Measurements from ENCODE around the gene DPP6. TPM values are rescaled to one million over a fixed set of nuclear protein-coding genes. Genes with fewer than 3 reads are reported as not detected.

The DPP6 gene
- total and polyA plus RNA-seq, 2 donors (not counting 1 experiment from before 2014, with no cell fraction given) = not detected

DNA sequence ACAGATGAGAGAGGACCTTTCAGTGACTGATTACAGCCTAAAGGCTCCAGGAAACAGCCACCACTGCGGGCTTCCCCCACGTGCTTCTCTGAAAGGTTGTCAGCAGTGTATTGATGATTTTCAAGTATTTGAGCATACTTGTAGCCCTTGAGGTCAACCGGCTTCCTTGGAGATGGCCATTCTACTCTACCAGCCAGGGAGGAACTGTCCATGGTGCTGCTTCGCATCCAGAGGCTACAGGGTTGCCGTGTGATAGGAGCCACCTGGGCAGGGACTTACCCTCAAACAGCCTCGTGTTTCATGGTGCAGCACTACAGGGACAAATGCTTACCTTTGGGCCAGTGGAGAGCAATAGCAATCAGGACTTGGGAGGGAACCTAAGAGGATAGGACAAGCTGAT lies 179.5 kb downstream of the DPP6 start:
- H4K20me1 ChIP-seq (ENCODE audit: control insufficient read depth, insufficient read depth, low read length, poor library complexity, severe bottlenecking) = no peaks in the 10 kb centered on the region
- no peak overlapping the region for H3K27ac ChIP-seq (ENCODE audit: low read length in 2 of 2)
- H3K79me2 ChIP-seq (ENCODE audit: control insufficient read depth, insufficient read depth, low read length) = no peaks in the 10 kb centered on the region
- no peak overlapping the region for H3K9ac ChIP-seq (ENCODE audit: low read length)
- no peaks in the 10 kb centered on the region for H3K4me1 ChIP-seq (ENCODE audit: control insufficient read depth in 2 of 2, insufficient read depth in 2 of 2, low read length in 2 of 2)
- Mint-ChIP-seq H3K4me1 (no peaks in the 10 kb centered on the region), H3K27me3 (no peaks in the 10 kb centered on the region), H3K27ac (no peak overlapping the region), H3K4me3 (no peak overlapping the region), H3K9me3 (ENCODE audit: insufficient read depth) (no peaks in the 10 kb centered on the region)
- no peak overlapping the region for H2AFZ ChIP-seq (ENCODE audit: insufficient read depth, low read depth, low read length, poor library complexity, severe bottlenecking)
- TF ChIP-seq, protein P1, sequence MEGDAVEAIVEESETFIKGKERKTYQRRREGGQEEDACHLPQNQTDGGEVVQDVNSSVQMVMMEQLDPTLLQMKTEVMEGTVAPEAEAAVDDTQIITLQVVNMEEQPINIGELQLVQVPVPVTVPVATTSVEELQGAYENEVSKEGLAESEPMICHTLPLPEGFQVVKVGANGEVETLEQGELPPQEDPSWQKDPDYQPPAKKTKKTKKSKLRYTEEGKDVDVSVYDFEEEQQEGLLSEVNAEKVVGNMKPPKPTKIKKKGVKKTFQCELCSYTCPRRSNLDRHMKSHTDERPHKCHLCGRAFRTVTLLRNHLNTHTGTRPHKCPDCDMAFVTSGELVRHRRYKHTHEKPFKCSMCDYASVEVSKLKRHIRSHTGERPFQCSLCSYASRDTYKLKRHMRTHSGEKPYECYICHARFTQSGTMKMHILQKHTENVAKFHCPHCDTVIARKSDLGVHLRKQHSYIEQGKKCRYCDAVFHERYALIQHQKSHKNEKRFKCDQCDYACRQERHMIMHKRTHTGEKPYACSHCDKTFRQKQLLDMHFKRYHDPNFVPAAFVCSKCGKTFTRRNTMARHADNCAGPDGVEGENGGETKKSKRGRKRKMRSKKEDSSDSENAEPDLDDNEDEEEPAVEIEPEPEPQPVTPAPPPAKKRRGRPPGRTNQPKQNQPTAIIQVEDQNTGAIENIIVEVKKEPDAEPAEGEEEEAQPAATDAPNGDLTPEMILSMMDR (IDR thresholded peaks at IDR 0.05) = no peak
- TF ChIP-seq EZH2 (IDR thresholded peaks at IDR 0.05; ENCODE audit: borderline replicate concordance, insufficient read depth, low read depth, low read length, poor library complexity, severe bottlenecking) = no peak
- peaks cover 0 to 11% (median 0%) of the 10 kb centered on the region in 3 donors for H3K9me3 ChIP-seq (ENCODE audit: control extremely low read depth in 1 of 3, control insufficient read depth in 2 of 3, insufficient read depth in 1 of 3, low read length in 2 of 3)
- ATAC-seq (ENCODE audit: low read depth) = no peak
- CTCF ChIA-PET = no interaction called here
- no peaks in the 10 kb centered on the region for H3K27me3 ChIP-seq (replicated peaks in 1 of 4; ENCODE audit: control extremely low read depth in 1 of 4, control insufficient read depth in 3 of 4, insufficient read depth in 4 of 4, low read length in 3 of 4)
- DNase-seq = no peak
- H3K36me3 ChIP-seq (replicated peaks in 1 of 2; ENCODE audit: control extremely low read depth in 1 of 2, control insufficient read depth in 1 of 2, extremely low read depth in 1 of 2, insufficient read depth in 2 of 2, low read length in 1 of 2) = no peaks in the 10 kb centered on the region
- intact Hi-C loops (cut with micrococcal nuclease) = no loop called here
- H3K4me3 ChIP-seq (ENCODE audit: control extremely low read depth in 1 of 5, extremely low read depth in 1 of 5, insufficient read depth in 1 of 5, low read depth in 2 of 5, low read length in 4 of 5) = no peak overlapping the region
- no peak overlapping the region for H3K4me2 ChIP-seq (replicated peaks; ENCODE audit: low read depth, low read length, poor library complexity, severe bottlenecking)
- POLR2A ChIA-PET = no interaction called here
- WGBS (ENCODE audit: insufficient coverage) = 69% methylated on average over 3 of the region's 6 CpGs

DNA sequence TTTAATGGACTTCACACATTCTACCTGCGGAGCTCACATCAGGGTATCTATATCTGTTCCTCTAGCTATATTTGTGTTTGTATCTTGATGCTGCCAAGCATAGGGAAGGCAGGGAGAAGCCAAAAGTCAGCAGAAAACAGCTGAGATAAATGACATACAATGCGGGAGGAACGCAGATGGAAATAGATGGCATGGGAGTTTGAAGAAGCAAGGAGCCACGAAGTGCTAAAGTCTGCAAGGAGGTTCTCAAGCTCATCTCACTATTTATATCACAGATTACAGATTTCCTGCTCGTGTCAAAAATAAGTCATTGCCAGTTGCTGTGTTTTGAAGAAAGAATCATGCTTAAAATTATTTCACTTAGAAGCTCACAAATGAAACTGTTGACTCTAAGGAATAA lies 180.5 kb downstream of the DPP6 start:
- Histone ChIP-seq H3K9me3 (ENCODE audit: control extremely low read depth in 1 of 3, control insufficient read depth in 2 of 3, insufficient read depth in 1 of 3, low read length in 2 of 3) (peaks cover 0 to 11% (median 0%) of the 10 kb centered on the region in 3 donors), H3K36me3 (replicated peaks in 1 of 2; ENCODE audit: control extremely low read depth in 1 of 2, control insufficient read depth in 1 of 2, extremely low read depth in 1 of 2, insufficient read depth in 2 of 2, low read length in 1 of 2) (no peaks in the 10 kb centered on the region), H4K20me1 (ENCODE audit: control insufficient read depth, insufficient read depth, low read length, poor library complexity, severe bottlenecking) (no peaks in the 10 kb centered on the region), H3K4me3 (ENCODE audit: control extremely low read depth in 1 of 5, extremely low read depth in 1 of 5, insufficient read depth in 1 of 5, low read depth in 2 of 5, low read length in 4 of 5) (no peak overlapping the region), H3K27me3 (replicated peaks in 1 of 4; ENCODE audit: control extremely low read depth in 1 of 4, control insufficient read depth in 3 of 4, insufficient read depth in 4 of 4, low read length in 3 of 4) (no peaks in the 10 kb centered on the region), H3K4me2 (replicated peaks; ENCODE audit: low read depth, low read length, poor library complexity, severe bottlenecking) (no peak overlapping the region), H3K79me2 (ENCODE audit: control insufficient read depth, insufficient read depth, low read length) (no peaks in the 10 kb centered on the region), H3K9ac (ENCODE audit: low read length) (no peak overlapping the region), H3K4me1 (ENCODE audit: control insufficient read depth in 2 of 2, insufficient read depth in 2 of 2, low read length in 2 of 2) (no peaks in the 10 kb centered on the region), H3K27ac (ENCODE audit: low read length in 2 of 2) (no peak overlapping the region), H2AFZ (ENCODE audit: insufficient read depth, low read depth, low read length, poor library complexity, severe bottlenecking) (no peak overlapping the region)
- TF ChIP-seq, protein P1 (IDR thresholded peaks at IDR 0.05) = no peak
- no peak for TF ChIP-seq EZH2 (IDR thresholded peaks at IDR 0.05; ENCODE audit: borderline replicate concordance, insufficient read depth, low read depth, low read length, poor library complexity, severe bottlenecking)
- Mint-ChIP-seq H3K4me3 (no peak overlapping the region), H3K27me3 (no peaks in the 10 kb centered on the region), H3K9me3 (ENCODE audit: insufficient read depth) (no peaks in the 10 kb centered on the region), H3K27ac (no peak overlapping the region), H3K4me1 (no peaks in the 10 kb centered on the region)
- ATAC-seq (ENCODE audit: low read depth) = no peak
- ChIA-PET CTCF (no interaction called here), POLR2A (no interaction called here)
- intact Hi-C loops (cut with micrococcal nuclease) = no loop called here
- WGBS (ENCODE audit: insufficient coverage) = no CpG with 5 or more reads among the region's 5 CpGs
- no peak for DNase-seq

All from B cell (primary cell).